ENCODE measurements around the gene NSUN2.
"Not testable (repeated sequence)": the region's sequence is repeated elsewhere in the genome, so short reads cannot be mapped to it uniquely, and the experiment has no call there.

NSUN2 gene

DNA sequence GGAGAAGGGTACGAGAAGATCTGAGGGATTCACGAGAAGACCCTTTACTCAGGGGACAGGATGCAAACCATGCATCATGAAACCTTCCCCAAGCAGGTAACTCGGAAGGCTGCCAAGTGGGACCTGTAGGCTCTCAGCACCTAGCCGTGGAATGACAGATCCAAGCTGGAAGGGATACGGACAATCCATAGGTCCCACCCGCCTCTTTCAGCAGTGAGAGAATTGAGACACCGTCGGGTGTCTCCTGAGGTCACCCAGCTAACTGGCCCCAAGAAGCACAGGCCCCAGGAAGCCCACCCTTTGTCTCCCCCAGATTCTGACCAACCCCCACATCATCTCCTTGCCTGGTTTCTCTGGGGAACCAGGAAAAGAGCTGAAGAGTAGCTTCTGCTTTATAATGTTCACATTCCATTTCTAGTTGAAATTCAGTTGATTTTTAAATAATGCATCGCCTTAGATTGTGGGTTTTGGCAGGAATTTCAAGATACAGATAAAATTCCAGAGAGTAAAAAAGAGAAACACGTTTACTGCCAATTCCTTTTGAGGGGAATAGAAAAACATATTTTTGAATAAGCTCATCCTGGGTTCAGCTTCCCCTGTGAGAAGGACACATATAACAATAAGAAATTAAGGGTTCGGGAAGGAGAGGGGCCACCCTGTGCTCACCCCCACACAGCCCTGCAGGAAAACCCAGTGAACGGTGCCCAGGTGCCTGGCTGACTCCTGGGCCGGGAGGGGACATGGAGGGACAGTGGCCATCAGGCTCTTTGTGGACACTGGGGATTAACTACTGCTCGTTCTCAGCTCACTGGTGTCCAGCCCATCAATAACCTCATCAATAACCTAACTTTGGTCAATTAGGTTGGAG is 51.1 kb downstream of the NSUN2 start:
- no peak for DNase-seq

DNA sequence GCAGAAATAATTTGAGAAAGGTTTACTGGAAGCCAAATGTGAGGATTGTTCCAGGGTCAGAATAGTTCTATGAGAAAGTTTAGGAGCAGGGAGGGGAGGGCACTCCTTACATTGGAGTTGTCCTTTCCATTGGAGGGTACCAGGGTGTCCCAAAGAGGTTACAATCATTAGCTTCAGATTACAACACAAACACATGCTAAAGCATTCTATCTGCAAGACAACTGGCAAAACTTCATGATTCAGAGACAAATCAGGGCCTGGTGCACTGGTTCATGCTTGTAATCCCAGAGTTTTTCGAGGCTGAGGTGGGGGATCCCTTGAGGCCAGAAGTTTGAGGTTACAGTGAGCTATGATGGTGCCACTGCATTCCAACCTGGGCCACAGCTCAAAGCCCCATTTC is 51.8 kb downstream of the NSUN2 start:
- no peak for DNase-seq

GRCh38 chr5:6579535-6579934 is 53.3 kb downstream of the NSUN2 start:
- DNase-seq: no peak

GRCh38 chr5:6578676-6579343 is 54.0 kb downstream of the NSUN2 start:
- no peak for DNase-seq

- peak; percentile 18 for DNase-seq
Observed at GRCh38 chr5:6576861-6577501, 55.9 kb downstream of the NSUN2 start.

GRCh38 chr5:6574537-6575245 is 58.2 kb downstream of the NSUN2 start:
- peak; percentile 67 for DNase-seq

DNA sequence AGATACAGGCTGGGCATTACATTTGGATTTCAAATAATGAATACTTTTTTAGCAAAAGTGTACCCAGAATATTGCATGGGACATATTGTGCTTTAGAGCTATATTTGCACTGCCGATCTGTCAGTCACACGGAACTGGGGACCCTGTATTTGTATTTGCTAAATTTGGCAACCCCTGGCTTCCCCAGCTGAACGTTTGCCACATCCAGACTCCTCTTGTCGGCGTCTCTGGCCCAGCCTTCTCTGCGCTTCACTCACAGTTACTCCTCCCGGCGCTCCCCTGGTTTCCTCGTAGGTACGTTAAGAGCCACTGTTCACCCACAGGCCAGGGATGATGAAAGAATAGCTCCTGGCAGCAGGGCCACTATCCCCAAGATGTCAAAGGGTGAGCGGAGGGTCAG is 58.7 kb downstream of the NSUN2 start:
- DNase-seq: peak; percentile 29

- no peak for DNase-seq
Observed at GRCh38 chr5:6573651-6574101, 59.2 kb downstream of the NSUN2 start.

- DNase-seq: no peak
Observed at GRCh38 chr5:6572825-6573380, 59.9 kb downstream of the NSUN2 start.

DNA sequence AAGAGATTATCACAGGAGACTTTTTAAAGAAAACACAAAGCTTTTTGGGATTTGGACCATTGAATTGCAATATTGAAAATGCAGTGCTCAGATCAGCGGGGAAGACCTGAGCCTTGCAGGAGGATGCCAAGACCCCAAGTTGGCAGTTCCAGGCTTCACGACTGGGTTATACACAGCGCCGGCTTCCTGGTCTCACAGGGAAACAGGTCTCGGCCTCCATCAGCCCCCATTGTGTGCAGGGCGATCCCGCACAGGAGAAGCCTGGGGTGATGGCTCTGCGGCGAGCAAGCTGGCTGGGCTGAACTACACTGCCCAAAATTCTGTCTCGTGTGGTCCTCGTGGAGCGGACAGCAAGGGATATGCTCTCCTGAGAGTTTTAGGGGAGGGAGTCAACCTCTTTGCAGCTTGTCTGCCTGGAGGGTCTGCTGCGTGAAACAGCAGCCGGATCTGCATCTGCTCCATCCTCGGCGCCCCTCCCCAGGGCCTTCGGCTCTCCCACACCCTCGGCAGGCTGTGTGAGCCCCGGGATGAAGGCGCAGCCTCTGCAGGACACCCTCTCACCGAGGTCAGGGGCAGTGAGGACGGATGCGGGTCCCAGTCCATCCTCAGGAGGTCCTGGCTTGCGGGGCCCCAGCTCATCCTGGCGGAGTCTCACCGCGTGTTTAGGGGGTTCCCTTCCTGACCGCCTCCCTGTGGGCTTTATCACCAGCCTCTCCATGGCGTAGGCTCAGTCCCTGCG is 60.6 kb downstream of the NSUN2 start:
- no peak for DNase-seq

DNA sequence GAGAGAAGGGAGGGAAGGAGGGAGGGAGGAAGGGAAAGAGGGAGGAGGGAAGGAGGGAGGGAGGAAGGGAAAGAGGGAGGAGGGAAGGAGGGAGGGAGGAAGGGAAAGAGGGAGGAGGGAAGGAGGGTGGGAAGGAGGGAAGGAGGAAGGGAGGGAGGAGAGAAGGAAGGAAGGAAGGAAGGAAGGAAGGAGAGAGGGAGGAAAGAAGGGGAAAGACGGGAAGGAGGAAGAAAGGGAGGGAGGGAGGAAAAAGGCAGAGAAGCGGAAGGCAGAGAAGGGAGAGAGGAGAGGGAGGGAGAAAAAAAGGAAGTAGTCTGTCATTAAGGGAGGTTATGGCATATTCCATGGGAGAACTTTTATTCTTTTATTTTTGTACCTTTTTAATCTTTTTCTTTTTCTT is 61.2 kb downstream of the NSUN2 start:
- not testable (repeated sequence) for DNase-seq

- no peak for DNase-seq
Observed at GRCh38 chr5:6570530-6570929, 62.3 kb downstream of the NSUN2 start.

DNA sequence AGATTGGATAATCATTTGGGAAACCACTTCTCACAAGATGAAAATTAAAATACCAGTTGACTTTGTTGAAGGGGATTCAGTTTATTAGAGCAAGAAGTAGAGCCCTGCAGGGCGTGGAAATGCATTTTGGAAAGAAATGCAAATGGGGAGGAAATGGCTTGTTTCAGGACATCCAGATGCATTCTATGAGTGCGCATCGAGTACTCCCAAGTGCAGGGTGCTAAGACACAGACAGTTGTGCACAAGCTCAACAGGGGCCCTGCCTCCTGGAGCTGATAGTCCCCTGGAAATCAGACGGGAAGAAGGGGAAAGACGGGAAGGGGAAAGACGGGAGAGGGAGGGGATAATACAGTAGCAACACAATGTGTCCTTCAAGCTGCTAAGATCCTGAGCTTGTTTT is 64.0 kb downstream of the NSUN2 start:
- no peak for DNase-seq

DNA sequence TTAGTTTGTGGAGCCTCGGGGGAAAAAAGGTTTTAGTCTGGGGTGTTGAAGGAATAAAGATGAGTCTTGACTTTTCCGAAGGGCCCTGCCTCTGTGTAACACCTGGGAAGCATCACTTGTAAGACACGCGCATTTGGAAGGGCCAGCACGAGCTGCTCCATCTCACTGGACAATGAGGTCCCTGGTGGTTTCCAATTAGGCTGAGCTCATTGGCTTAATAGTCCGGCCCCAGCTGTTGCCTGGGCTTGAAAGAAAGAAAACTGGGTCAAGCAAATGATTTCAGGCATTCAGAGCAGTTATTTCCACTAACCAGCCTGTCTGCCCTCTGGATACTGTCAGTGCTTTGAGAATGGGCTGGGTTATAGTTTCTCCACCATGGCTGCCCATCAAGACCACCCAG is 64.5 kb downstream of the NSUN2 start:
- no peak for DNase-seq

- no peak for DNase-seq
Observed at GRCh38 chr5:6567835-6568234, 65.0 kb downstream of the NSUN2 start.

- no peak for DNase-seq
Observed at GRCh38 chr5:6567068-6567467, 65.8 kb downstream of the NSUN2 start.

GRCh38 chr5:6565492-6565891 is 67.4 kb downstream of the NSUN2 start:
- no peak for DNase-seq

- DNase-seq: no peak
Observed at GRCh38 chr5:6557807-6558575, 74.9 kb downstream of the NSUN2 start.

GRCh38 chr5:6556802-6557102 is 76.1 kb downstream of the NSUN2 start:
- no peak for DNase-seq

DNA sequence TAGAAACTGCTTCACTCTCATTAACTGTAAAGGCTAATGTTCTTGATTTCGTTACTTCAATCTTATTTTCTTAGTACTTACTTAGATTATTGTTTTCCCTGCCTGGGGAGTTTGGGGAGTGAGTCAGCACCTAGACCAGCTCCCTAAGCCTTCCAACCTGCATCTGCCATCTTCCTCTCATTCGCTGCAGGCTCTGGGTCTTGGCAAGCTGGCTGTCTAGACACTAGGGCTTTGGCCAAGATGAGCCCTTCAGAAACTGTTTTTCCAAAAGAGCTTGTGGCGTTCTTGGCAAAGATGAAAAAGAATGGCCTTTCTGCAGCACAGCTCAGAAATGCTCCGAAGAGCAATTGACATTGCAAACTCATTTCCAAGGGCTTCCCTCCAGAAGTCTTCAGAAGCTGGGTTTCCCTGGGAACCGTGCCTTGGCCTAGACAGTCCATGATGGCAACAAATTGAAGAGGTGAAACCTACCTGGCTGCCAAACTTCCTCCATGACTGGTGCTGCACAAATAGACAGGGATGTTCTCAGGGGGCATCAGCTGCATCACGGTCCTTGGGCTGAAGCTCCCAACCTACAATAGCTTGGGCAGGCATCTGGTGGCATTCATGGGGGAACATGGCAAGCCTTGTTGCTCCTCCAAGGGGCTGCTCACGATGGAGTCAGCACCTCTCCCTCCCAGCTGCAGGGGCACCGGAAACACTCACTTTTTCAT is 76.6 kb downstream of the NSUN2 start:
- DNase-seq: no peak

DNA sequence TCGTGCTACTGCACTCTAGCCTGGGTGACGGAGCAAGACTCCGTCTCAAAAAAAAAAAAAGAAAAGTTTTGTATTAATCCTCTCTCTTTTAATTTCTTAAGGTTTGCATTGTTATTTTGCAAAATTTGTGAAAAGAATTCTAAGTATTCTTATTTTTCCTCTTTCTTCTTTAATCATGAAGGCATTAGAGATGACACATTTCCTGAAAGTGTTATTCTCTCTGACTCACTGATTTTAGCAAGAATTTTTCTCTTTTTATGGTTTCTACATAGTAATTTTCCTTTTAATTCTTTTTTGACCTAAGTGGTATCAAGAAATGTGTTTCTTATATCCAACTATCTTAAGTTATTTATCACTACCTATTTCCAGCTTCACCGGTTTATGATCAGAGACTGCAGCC is 78.0 kb downstream of the NSUN2 start:
- DNase-seq: no peak
